Fibroblast of skin of right biceps (primary cell): ENCODE data around the gene MCC.

Source experiments
- DNase-seq: peaks from one replicate; pipeline ENCODE4 v3.0.0-alpha.2; 2013

Gene MCC

DNA sequence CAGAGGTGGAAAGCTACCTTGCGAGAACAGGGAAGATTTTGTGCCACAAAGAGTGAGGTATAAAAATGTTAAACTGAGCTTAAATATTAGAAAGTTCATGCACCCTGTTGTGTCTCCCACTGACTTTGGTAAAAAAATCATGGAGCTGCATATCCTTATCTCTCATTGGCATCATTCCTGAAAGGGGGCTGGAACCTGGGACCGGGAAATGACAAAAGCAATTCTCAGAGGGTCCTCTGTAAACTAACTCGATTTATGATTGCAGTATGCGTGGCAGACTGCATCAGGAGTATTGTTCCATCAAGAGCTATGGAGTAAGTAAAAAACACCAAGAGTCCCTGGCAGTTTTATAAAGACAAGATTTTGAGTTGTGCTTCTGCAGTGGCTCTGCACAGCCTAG is 362.9 kb downstream of the MCC start:
- DNase-seq = no peak

DNA sequence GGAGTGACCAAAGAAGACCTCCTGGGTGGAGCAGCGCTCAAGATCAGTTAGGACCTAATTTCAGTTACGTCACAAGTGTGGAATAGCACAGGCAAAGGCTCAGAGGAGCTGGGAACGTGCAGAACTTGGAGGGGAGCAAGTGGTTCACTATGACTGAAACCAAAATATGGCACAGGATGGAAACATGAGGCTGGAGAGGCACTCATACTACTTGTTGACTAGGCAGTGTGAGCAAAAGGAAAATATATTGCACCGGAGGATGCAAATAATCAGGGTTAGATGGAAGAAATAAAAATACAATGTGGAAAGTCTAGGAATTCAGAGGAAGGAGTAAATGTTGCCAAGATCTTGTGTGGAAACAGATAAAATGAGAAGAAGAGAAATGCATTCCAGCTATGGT is 363.3 kb downstream of the MCC start:
- no peak for DNase-seq

DNA sequence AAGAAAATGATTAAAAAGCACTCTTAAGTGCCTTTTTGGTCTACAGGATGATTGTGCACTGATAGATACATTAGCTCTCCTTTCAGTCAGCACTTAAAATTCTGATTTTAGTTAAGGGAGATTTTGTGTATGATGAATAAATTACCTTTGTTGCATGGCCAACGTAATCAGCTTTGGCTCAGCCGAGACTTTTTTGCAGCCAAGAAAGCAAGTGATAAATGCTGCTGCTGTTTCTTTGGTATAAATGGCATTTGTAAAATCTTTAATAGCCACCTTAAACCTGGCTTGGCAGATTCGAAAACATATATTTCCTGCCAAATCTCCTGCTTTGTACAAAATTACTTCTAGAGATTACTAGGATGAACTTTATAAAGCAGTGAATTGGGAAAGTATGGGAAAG is 364.0 kb downstream of the MCC start:
- DNase-seq = no peak

DNA sequence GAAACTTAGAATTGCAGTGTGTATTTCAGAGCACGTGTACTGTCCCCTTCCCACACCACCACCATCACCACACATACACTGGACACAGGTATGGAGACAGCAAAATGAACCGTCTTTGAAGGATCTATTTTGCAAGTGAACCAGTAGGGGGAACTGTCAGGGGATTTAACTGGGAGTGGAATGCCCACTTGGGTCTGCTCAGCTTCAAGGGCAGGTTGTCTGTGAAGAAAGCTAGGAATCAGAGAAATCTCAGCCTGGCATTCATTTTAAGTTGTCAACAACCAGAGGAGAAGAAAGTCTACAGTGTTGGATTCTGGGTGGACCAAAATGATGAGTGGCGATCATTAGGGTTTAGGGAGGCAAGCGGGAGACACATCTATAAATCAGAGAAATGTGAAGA is 364.6 kb downstream of the MCC start:
- no peak for DNase-seq

DNA sequence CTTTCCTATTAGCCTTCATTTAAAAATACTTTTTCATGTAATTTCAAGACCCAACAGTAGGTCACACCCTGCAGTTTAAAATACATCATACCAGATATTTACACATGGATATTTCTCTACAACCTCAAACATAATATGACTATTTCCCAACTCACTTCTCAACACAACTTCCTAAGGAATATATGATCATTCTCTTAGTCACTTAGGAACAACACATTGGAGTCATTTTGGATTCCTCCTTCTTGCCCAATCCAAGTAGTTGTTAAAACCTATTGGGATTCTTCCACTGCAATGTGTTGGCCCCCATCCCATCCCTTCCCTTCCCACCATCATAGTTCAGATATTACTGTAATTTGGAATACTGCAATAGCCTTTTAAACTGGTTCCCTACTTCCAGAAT is 366.2 kb downstream of the MCC start:
- peak; percentile 96 for DNase-seq

DNA sequence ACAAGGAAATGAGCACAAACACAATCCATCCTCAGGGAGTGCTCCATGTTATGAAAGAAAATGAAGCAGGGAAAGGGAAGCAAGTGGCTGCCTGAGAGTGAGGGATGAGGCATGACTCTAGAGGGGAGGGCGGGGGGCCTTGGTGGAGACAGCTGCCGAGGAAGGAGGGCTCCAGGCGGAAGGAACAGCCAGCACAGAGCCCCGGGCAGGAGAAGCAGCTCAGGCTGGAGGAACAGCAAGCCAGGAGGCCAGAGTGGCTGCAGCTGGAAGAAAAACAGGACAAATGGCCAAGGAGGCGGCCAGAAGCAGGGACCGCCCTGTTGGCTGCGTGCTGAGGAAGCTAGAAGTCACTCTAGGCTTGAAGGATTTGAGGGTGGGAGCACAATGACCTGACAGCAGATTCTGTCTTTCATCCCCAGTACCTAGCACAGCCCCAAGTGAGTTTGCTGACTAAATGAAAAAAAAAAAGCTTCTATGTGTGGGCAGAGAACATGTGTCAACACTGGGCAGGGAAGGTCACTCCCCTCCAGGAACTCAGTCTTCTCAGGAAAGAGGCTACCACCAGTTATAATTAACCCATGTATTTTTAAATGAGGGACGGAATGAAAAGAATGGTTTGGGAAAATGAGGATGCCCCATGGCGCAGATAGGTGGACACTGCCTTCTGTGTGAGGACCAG is 368.9 kb downstream of the MCC start:
- no peak for DNase-seq

DNA sequence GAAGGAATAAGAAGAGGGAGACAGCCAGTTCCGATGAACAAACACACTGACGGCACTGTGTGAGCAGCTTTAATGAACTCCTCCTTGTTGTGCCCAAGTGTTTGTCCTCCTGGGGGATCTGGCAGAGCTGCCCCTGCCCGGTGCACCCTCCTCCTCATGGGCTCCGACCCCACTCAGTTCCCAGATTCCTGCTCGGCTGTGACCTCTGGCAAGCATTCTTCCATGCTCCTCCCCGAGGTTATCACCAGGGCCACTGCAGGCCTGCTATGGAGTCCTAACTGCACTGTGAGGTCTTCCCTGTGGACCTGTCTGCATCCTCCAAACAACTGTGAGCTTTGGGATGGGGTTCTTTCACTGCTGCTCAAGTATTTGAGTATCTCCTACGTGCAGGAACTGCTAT is 369.5 kb downstream of the MCC start:
- no peak for DNase-seq

DNA sequence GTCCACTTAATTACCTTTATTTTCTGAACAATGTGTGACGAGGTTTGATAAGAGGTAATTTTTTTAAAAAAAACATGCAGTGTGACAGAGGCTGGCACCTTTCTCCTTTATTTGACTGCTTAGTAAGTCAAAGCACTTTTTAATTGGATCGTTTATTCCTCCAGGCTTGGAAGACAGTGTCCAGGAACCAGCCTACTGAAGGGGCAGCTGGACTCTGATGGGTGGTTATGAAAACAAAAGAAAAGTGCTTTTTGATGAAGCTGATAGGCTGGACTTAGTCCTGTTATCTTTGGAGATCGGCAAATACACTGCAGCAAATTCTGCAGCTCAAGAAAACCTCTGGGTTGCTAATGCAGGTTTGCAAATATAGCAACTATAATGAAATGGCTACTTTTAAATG is 370.0 kb downstream of the MCC start:
- no peak for DNase-seq

DNA sequence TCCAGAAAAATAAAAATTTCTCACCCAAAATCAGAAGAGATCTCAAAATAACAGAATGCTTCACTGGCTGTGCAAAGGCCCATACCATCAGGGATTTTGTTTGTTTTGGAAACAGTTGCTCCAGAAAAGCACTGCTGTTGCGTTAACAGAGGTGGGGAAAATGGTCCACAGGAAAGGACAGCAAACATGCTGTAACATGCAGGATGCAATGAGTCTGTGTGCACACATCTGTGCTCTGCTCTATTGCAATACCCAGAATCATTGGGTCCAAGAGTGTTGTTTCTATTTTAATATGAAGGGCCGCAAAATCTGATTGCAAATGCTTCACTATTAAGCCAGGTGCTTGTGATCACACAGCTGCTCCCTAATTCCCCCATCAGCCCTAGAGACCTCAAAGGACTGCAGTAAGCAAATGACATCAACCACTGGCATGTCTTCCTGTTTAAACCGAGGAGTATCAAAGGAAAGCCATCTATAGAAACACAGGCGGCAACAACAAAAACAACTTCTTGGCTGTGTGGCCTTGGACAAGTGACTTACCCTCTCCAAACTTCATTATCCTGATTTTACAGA is 370.6 kb downstream of the MCC start:
- DNase-seq = no peak

DNA sequence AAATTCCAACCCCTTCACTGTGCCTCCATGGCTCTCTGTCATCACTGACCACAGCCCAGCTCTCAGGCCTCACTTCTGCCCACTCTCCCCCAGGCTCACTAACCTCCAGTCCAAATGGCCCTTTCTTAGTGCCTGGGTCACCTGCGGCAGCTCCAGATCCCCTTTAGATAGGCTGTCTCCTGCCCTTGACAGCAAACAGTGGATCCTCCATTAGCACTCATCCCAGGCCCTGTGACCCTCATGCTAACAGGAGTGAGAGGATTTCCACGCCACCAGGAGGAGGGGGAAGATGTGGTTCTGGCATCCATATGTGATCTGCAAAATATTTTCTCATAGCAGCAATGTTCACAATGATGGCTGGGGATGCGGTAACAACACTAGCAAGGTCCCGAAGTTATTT is 372.3 kb downstream of the MCC start:
- no peak for DNase-seq

DNA sequence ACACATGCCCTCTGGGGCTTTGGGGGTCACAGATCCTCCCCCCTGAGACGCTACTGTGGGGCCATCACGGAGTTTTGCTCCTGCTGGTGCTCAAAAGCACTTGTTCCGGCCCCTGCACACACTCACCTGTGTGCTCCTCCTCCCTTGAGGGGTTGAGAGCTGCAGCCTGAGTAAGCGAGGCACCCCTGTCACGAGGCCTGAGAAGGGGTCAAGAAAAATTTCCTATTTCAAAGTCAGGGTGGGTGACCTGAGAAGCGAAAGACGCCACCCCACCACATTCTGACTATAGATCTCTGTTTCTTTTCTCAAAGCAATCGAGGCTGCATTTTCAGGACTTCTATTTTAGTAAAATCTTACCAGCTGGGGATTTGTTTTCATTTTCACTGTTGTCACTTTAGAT is 373.2 kb downstream of the MCC start:
- DNase-seq = no peak

DNA sequence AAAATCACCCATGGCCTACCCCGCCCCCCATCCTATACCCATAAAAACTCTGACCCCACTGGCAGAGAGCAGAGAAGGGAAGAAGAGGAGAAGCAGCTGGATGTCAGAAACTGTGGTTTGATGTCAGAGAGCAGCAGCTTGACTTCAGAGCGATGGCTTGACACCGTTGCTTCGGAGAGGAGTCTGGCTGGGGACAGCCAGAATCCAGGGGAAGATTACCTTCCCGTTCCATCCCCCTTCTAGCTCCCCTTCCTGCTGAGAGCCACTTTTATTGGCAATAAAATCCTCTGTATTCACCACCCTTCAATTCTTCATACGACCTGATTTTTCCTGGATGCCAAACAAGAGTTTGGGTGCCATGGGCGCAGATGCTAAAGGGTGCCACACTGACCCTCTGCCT is 373.7 kb downstream of the MCC start:
- DNase-seq = no peak

DNA sequence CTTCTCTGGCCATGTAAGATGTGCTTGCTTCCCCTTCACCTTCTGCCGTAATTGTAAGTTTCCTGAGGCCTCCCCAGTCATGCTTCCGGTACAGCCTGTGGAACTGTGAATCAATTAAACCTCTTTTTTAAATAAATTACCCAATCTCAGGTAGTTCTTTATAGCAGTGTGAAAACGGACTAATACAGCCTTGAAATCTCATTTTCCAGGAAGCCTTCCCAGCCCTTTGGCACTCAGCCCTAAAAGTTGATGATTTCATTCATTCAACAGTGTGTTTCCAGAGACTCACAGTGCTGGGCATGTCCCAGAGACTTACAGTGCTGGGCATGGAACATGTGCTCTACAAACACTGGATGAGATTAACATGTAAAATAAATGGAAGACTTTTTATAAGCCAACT is 375.8 kb downstream of the MCC start:
- DNase-seq = peak; percentile 68

DNA sequence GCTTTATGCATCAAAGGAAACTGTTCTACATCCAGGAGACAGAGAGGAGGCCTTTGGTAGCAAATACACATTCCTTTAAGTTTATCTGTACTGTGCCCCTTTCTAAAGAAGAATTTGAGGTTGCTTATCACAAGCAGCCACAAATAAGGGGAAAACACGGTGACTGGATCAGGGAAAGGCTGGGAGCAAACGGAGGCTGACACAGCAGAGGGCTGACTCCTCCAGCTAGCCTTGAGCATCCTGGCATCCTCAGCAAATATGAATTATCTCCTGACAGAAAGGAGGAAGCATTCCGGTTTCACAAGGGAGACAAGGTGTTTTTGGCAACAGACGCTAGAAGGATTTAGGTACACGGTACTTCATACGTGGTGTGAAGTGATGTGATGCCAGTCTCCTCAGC is 378.1 kb downstream of the MCC start:
- DNase-seq = no peak

DNA sequence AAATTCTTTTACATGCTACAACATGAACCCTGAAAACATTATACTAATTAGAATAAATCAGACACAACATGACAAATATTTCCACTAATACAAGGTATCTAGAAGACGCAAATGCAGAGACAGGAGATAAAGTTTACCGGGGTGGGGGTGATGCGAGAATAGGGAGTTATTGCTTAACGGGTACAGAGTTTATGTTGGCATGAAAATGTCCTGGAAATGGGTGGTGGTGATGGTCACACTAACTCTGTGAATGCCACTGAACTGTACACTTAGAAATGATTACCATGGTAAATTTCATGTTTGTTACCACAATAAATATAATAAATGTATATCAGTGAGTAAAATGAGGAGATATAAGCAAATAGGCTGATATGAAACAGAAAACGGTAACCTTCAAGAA is 378.9 kb downstream of the MCC start:
- no peak for DNase-seq

DNA sequence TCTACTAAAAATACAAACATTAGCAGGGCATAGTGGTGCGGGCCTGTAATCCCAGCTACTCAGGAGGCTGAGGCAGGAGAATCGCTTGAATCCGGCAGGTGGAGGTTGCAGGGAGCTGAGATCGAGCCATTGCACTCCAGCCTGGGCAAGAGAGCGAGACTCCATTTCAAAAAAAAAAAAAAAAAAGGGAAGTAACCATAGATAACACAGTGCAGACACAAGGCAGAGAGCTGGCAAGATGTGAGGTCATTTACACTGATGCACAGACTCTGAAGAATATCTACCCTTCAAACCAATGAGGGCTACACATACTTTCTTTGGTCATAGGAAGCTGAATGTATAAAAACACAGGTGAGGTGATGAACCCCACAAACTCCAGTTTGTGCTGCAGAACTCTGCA is 379.8 kb downstream of the MCC start:
- no peak for DNase-seq

DNA sequence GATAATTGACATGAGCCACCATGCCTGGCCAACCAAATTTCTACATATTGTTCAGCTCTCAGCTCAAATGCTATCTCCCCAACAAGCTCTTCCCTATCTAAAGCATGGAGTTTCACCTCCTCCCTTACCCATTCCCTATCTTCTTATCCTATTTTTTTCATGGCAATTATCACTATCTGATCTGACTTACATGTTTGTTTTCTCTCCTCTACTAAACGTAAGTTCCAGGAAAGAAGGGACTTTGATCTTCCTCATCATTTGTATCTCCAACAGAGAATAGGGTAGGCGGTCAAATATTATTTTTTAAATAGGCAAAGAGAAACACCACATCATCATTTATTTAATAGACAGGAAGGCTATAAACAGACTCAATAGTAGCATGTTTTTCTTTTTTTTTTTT is 381.4 kb downstream of the MCC start:
- DNase-seq = no peak

DNA sequence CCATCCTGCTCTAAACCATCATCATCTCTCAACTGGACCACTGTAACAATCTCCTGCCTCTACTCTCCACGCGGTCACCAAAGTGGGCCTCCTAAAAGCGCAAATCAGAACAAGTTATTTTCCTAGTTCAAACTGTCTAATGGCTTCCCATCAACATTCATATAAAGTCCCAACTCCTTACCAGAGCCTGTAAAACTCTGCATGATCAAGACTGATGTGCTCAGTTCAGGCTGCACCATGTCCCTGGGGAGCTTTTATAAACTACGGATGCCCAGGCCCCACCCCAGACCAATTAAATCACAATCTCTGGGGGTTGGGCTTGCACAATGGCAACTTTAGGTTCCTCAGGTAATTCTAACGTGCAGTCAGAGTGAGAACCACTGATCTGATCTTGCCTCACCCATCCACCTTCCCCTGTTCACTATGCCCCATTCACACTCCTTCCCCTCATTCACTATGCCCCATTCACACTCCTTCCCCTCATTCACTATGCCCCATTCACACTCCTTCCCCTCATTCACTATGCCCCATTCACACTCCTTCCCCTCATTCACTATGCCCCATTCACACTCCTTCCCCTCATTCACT is 382.5 kb downstream of the MCC start:
- no peak for DNase-seq

DNA sequence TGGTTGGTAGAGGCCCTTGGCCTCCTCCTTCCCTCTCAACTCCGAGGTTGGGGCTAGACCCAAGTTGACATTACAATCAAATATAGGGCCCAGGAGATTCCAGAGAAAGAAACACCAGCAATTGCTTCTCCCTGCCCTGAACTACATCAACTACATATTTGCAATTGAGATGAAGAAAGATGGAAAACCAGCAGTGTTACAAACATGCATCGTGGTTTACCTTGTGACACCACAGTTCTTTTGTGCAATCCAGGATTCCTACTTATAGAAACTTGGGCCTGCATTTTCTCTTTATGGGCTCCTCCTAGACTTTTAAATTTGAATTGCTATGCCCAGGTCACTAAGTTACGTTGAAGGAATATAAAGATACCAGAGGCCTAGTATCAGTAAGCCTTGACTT is 384.9 kb downstream of the MCC start:
- no peak for DNase-seq

DNA sequence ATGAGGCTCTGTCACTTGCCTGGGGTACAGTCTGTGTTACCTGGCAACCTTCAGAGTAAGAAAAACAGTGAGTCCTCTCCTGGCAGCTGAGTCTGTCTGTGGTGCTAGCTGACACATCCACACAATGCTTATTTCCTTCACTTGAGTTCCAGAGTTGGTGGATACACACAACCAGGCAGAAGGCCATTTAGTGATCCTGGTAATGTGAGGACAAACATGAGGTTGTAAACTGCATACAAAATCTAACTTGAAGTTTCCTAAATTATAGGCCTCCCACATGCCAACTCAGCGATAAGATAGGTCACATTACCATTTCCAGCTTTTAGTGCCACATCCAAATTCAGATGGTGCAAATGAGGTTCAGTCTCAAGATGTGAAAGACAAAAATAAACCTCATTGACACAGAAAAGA is 386.1 kb downstream of the MCC start:
- peak; percentile 21 for DNase-seq

DNA sequence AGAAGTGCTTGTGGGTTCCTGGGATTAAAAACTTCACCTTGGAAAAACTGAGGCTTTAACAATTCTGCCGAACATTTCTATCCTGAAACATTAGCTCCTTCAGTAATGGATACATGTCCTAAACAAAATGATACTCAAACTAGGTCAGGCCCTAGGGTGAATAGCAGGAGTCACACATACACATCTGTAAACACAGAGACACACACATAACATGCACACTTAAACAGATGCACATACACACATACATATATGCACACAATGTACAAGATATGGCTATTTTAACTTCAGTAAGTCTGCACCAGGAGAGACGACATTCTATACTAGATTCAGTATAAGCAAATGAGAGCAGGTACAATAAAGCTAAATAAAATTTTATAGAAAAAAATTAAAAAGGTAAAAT is 387.3 kb downstream of the MCC start:
- no peak for DNase-seq

DNA sequence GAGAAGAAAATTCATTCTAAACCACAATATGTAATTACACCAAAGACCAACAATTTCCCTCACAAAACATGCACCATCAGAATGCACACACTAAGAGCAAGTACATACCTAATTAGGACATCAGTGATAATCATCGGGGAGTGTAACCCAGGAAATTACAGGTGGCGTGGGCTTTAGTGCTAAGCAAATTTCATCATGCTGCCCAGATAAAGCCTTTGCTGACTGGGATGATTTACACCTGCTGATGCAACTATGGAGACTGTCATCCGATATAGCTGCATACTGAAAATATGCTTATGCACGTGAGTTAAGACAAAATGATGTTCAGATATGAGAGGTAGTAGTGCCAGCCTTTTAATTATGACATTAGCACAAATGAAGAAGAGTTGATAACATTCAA is 388.4 kb downstream of the MCC start:
- DNase-seq = no peak

DNA sequence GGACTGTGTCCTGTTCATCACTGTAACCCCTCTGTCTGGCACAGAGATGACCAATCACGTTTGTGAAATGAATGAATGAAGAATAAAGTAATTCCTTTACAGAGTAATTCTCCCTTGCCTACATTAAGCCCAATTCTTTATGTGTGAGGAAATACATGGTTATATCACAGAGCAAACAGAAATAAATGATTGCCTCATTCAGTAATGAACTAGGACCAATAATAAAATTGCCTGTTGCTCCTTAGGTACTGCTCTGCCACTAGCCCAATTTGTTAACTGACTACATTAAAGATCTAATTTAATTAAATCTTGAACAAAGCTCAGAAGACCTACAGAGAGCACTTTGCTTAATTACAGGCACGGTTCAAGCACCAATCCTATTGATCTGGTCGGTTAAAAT is 389.9 kb downstream of the MCC start:
- DNase-seq = no peak

DNA sequence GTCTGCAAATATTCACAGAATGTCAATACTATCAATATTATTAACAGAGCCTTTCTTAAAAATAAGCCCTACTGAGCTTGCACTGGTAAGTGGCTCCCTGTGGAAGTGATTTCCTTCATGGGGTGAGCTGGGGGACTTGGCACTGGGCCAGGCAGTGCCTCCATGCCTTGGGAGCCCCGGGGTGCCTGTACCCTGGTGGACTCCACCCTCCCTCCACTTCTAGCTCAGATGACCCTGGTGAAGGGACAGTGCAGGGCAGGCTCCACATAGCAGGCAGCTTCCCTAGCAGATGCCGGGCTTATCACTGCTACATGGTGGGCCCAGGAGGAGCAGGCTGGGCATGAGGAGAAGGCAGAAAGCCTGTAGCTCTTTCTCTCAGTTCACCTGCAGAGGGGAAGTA is 392.4 kb downstream of the MCC start:
- DNase-seq = no peak

DNA sequence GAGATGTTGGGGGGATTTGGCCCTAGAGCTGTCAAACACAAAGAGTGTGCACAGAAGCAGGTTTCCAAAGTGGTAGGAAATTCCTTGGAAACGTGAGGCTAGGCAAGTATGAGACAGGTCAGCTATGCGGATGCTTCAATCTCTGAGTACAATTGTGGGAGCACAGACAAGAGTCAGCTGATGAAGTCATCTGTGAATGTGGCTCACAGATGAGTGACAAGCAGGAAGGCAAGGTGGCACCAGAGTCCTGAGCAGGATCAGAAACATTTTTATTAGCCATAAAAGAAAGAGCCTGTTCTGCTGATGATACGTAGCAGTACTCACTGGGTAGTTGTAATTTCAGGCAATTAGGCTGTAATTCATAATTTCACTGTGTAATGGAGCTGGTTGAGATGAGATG is 394.7 kb downstream of the MCC start:
- DNase-seq = no peak
